PC-9 (cell line): ENCODE results near the gene ADAT3. TPM values are rescaled to one million over a fixed set of nuclear protein-coding genes. Genes with fewer than 3 reads are reported as not detected.

ENCODE experiments used
- BruUV-seq: library from RNA; stranded (reverse); fragments of 400-500 nt; replicated peaks from 2 replicates; lab custom pipeline; 2021; lab: Mats Ljungman, UMichigan
- CTCF ChIA-PET: fragments of 300-600 bp; sonication (Branson Sonifier 250); formaldehyde crosslinking; loops from one replicate; lab custom pipeline; 2022; ENCODE audit warnings: antibody characterized with exemption; lab: Charles Lee
- POLR2A ChIA-PET: fragments of 300-600 bp; sonication (Branson Sonifier 250); formaldehyde crosslinking; loops from one replicate; lab custom pipeline; 2022; ENCODE audit warnings: antibody characterized with exemption; ENCODE audit not compliant: unreplicated experiment; lab: Charles Lee
- DNase-seq, 2 experiments: peaks; one replicate each; pipeline versions ENCODE4 v3.0.0 to v3.0.0-alpha.2; 2015 to 2022; ENCODE audit warnings: mixed read lengths in 1 of 2
- H2AFZ ChIP-seq: fragments of 200-600 bp; sonication (generic); 2 replicates; pipeline ENCODE4 v1.8.1; 2017; ENCODE audit warnings: antibody characterized with exemption
- H3F3A ChIP-seq: fragments of 200-600 bp; sonication (generic); 2 replicates; pipeline ENCODE4 v1.8.1; 2017; ENCODE audit warnings: antibody characterized with exemption, mild to moderate bottlenecking, low read depth; ENCODE audit not compliant: insufficient read depth
- H3K27ac ChIP-seq: fragments of 200-600 bp; sonication (generic); 2 replicates; pipeline ENCODE4 v1.6.1; 2016; ENCODE audit warnings: mixed run types
- H3K27me3 ChIP-seq: fragments of 200-600 bp; sonication (generic); 2 replicates; pipeline ENCODE4 v1.6.1; 2016; ENCODE audit warnings: low read depth, mixed run types; ENCODE audit not compliant: insufficient read depth
- H3K36me3 ChIP-seq: fragments of 200-600 bp; sonication (generic); 2 replicates; pipeline ENCODE4 v1.6.1; 2016; ENCODE audit warnings: low read depth, mixed run types
- H3K4me1 ChIP-seq: fragments of 200-600 bp; sonication (generic); replicated peaks from 2 replicates; pipeline ENCODE4 v1.6.1; 2016; ENCODE audit warnings: mixed run types; ENCODE audit not compliant: insufficient read depth
- H3K4me2 ChIP-seq: fragments of 200-600 bp; sonication (generic); 2 replicates; pipeline ENCODE4 v1.6.1; 2017; ENCODE audit warnings: mixed run types
- H3K4me3 ChIP-seq: fragments of 200-600 bp; sonication (generic); 2 replicates; pipeline ENCODE4 v1.6.1; 2016; ENCODE audit warnings: mixed run types
- H3K79me2 ChIP-seq: fragments of 200-600 bp; sonication (generic); 2 replicates; pipeline ENCODE4 v1.6.1; 2017; ENCODE audit warnings: low read depth, mixed run types
- H3K9me2 ChIP-seq: fragments of 200-600 bp; sonication (generic); 2 replicates; pipeline ENCODE4 v1.8.1; 2017; ENCODE audit warnings: mild to moderate bottlenecking; ENCODE audit not compliant: insufficient read depth
- H3K9me3 ChIP-seq: fragments of 200-600 bp; sonication (generic); 2 replicates; pipeline ENCODE4 v1.8.1; 2016; ENCODE audit warnings: low read depth; ENCODE audit not compliant: insufficient read depth
- H4K20me1 ChIP-seq: fragments of 200-600 bp; sonication (generic); 2 replicates; pipeline ENCODE4 v1.8.1; 2017; ENCODE audit not compliant: insufficient read depth
- CTCF ChIP-seq: fragments of 200-600 bp; sonication (generic); conservative IDR thresholded peaks from 2 replicates; pipeline ENCODE4 v1.6.1; 2017; ENCODE audit warnings: mixed run types, antibody characterized with exemption, mild to moderate bottlenecking, moderate library complexity
- EZH2 ChIP-seq: fragments of 200-600 bp; sonication (generic); IDR thresholded peaks from 2 replicates; pipeline ENCODE4 v1.8.0; 2017; ENCODE audit warnings: antibody characterized with exemption, low read depth
- intact Hi-C: fragments of 100-400 bp; cut with micrococcal nuclease; formaldehyde crosslinking; loops from one replicate; pipeline ENCODE4 v1.10.0; 2022; ENCODE audit not compliant: unreplicated experiment
- total RNA-seq: library from RNA; stranded (reverse); gene quantifications from 2 replicates; pipeline ENCODE4 v1.2.3, GENCODE V29; 2021

The ADAT3 gene
- total RNA-seq, 1 experiment from 2014 or later: 7.8 TPM

GRCh38 chr19:1947651-1948209 lies 42.5 kb downstream of the ADAT3 start:
- H4K20me1 ChIP-seq: peaks cover 32% of the 10 kb centered on the region
- POLR2A ChIA-PET: no interaction called here
- intact Hi-C loops: no loop called here
- H3F3A ChIP-seq: no peaks in the 10 kb centered on the region
- H3K4me3 ChIP-seq: no peak overlapping the region
- no peaks in the 10 kb centered on the region for H3K4me1 ChIP-seq
- no peaks in the 10 kb centered on the region for H3K27me3 ChIP-seq
- no peaks in the 10 kb centered on the region for H3K9me2 ChIP-seq
- peak in 1 of 2 experiments; percentile 27 for DNase-seq
- H3K36me3 ChIP-seq: no peaks in the 10 kb centered on the region
- CTCF ChIA-PET: no interaction called here
- no peak overlapping the region for H2AFZ ChIP-seq
- H3K4me2 ChIP-seq: no peak overlapping the region
- H3K79me2 ChIP-seq: peaks cover 63% of the 10 kb centered on the region
- BruUV-seq: no TSS peak
- TF ChIP-seq EZH2 (no peak), CTCF (no peak)
- H3K27ac ChIP-seq: no peak overlapping the region
- no peaks in the 10 kb centered on the region for H3K9me3 ChIP-seq

DNA sequence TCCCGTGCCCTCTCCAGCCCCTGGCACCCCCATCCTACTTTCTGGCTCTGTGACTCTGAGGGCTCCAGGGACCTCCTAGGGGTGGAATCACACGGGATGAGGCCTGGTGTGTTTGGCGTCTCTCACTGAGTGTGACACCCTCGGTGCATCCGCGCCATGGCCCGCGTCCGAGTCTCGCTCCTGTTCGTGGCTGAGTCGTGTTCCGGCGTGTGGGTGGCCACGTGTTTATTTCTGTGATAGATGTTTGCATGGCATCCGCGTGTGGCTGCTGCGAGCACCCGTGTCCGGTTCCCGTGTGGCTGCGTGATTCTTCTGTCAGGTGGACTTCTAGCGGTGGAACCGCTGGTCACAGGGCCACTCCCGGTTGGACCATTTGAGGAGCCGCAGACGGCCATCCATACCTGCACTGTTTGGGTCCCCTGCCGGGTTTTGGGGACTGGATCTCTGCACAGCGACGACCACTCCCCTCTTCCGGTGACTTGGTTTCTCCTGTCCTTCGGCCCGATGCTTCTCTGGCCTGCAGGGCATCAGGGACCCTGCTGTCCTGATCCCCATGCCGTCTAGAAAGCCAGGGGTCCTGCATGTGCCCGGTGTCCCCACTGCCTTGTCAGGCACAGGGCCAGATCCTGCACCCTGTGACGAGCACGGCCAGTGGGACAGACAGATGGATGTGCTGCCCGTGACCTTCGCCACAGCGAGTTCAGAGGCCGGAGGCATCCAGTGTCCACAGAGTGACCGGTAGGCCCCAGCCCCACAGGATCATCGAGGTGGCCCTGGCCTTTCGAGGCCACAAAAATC lies 44.3 kb downstream of the ADAT3 start:
- Histone ChIP-seq H3K4me1 (no peaks in the 10 kb centered on the region), H3K27me3 (no peaks in the 10 kb centered on the region), H3K4me2 (no peak overlapping the region), H3K4me3 (no peak overlapping the region), H2AFZ (no peak overlapping the region), H3K36me3 (no peaks in the 10 kb centered on the region), H3K9me3 (no peaks in the 10 kb centered on the region), H3K27ac (no peak overlapping the region), H3K79me2 (peaks cover 45% of the 10 kb centered on the region), H3K9me2 (no peaks in the 10 kb centered on the region), H4K20me1 (peaks cover 20% of the 10 kb centered on the region), H3F3A (no peaks in the 10 kb centered on the region)
- intact Hi-C loops: no loop called here
- TF ChIP-seq EZH2 (no peak), CTCF (no peak)
- DNase-seq: no peak
- no TSS peak for BruUV-seq
- ChIA-PET CTCF (no interaction called here), POLR2A (no interaction called here)

GRCh38 chr19:1950640-1951039 lies 45.4 kb downstream of the ADAT3 start:
- no TSS peak for BruUV-seq
- Histone ChIP-seq H3K9me3 (no peaks in the 10 kb centered on the region), H3K36me3 (no peaks in the 10 kb centered on the region), H3K79me2 (peaks cover 35% of the 10 kb centered on the region), H3K27ac (no peak overlapping the region), H2AFZ (no peak overlapping the region), H4K20me1 (peaks cover 21% of the 10 kb centered on the region), H3K27me3 (no peaks in the 10 kb centered on the region), H3K4me1 (no peaks in the 10 kb centered on the region), H3K4me2 (no peak overlapping the region), H3F3A (no peaks in the 10 kb centered on the region), H3K9me2 (no peaks in the 10 kb centered on the region), H3K4me3 (no peak overlapping the region)
- TF ChIP-seq EZH2 (no peak), CTCF (no peak)
- ChIA-PET POLR2A (no interaction called here), CTCF (no interaction called here)
- DNase-seq: no peak
- intact Hi-C loops: no loop called here
